ENCODE results near the gene RIC1.

- TF ChIP-seq, protein P1, sequence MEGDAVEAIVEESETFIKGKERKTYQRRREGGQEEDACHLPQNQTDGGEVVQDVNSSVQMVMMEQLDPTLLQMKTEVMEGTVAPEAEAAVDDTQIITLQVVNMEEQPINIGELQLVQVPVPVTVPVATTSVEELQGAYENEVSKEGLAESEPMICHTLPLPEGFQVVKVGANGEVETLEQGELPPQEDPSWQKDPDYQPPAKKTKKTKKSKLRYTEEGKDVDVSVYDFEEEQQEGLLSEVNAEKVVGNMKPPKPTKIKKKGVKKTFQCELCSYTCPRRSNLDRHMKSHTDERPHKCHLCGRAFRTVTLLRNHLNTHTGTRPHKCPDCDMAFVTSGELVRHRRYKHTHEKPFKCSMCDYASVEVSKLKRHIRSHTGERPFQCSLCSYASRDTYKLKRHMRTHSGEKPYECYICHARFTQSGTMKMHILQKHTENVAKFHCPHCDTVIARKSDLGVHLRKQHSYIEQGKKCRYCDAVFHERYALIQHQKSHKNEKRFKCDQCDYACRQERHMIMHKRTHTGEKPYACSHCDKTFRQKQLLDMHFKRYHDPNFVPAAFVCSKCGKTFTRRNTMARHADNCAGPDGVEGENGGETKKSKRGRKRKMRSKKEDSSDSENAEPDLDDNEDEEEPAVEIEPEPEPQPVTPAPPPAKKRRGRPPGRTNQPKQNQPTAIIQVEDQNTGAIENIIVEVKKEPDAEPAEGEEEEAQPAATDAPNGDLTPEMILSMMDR (IDR thresholded peaks at IDR 0.05) = no peak
- TF ChIP-seq EP300 (IDR thresholded peaks at IDR 0.05) = no peak
- TF ChIP-seq POLR2A (IDR thresholded peaks at IDR 0.05) = no peak
Measured at GRCh38 chr9:5787220-5787619, 158.3 kb downstream of the RIC1 start.
